Nephron progenitor cell (in vitro differentiated cells): ENCODE results near the gene TM4SF4.
A peak's percentile ranks its signal among the peaks of the same experiment; 100 is the strongest.

Source experiments
- DNase-seq: peaks from one replicate; pipeline ENCODE4 v3.0.0; 2021
- H3K27ac Mint-ChIP-seq: 2 replicates; pipeline ENCODE4 v1.8.0; 2021; ENCODE audit warnings: mild to moderate bottlenecking, moderate library complexity, mixed read lengths
- H3K27me3 Mint-ChIP-seq: 2 replicates; pipeline ENCODE4 v1.8.0; 2021; ENCODE audit warnings: mild to moderate bottlenecking, low read depth, mixed read lengths; ENCODE audit not compliant: poor library complexity
- H3K36me3 Mint-ChIP-seq: 2 replicates; pipeline ENCODE4 v1.8.0; 2021; ENCODE audit warnings: low read depth, mixed read lengths
- H3K4me1 Mint-ChIP-seq: 2 replicates; pipeline ENCODE4 v1.8.0; 2021; ENCODE audit warnings: mixed read lengths
- H3K4me3 Mint-ChIP-seq: 2 replicates; pipeline ENCODE4 v1.8.0; 2021; ENCODE audit warnings: mild to moderate bottlenecking, moderate library complexity, mixed read lengths
- H3K9me3 Mint-ChIP-seq: 2 replicates; pipeline ENCODE4 v1.8.0; 2021; ENCODE audit warnings: mild to moderate bottlenecking, moderate library complexity, mixed read lengths
- TF ChIP-seq, protein P1 (sequence below): fragments of 200-600 bp; sonication (generic); IDR thresholded peaks from 2 replicates; pipeline ENCODE4 v1.5.0; 2021; ENCODE audit warnings: antibody characterized with exemption

Gene TM4SF4

DNA sequence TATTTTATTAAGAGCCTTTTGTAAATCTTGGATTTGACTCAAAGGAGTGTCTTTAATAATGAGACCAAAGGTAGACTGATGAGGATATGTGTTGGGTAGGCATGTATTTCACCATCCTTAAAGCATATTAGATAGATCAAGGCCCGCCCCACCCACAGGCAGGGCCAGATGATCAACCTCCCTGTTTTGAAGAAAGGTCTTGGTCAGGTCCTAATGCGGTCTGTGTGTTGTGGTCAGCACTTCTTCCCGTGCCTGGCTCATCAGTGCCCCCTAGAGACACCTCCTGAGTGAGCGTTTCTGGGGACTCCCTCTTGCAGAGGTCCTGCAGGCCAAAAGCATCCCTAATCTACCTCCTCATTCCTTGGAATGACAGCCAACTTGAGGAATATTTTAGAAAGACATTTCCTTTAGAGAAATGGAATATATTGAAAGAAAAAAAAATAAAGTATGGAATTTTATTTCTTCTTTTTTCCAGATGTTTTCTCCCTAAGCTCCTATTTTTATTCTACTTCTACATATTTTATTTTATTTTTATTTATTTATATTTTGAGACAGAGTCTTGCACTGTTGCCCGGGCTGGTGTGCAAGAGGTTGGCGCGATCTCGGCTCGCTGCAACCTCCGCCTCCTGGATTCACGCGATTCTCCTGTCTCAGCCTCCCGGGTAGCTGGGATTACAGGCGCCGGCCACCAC, 6.0 kb downstream of the TM4SF4 start:
- no peak overlapping the region for H3K4me3 Mint-ChIP-seq
- H3K9me3 Mint-ChIP-seq, result no peaks in the 10 kb centered on the region
- TF ChIP-seq, protein P1, sequence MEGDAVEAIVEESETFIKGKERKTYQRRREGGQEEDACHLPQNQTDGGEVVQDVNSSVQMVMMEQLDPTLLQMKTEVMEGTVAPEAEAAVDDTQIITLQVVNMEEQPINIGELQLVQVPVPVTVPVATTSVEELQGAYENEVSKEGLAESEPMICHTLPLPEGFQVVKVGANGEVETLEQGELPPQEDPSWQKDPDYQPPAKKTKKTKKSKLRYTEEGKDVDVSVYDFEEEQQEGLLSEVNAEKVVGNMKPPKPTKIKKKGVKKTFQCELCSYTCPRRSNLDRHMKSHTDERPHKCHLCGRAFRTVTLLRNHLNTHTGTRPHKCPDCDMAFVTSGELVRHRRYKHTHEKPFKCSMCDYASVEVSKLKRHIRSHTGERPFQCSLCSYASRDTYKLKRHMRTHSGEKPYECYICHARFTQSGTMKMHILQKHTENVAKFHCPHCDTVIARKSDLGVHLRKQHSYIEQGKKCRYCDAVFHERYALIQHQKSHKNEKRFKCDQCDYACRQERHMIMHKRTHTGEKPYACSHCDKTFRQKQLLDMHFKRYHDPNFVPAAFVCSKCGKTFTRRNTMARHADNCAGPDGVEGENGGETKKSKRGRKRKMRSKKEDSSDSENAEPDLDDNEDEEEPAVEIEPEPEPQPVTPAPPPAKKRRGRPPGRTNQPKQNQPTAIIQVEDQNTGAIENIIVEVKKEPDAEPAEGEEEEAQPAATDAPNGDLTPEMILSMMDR, result peak; percentile 85
- H3K27me3 Mint-ChIP-seq, result peaks cover 2% of the 10 kb centered on the region
- no peak overlapping the region for H3K27ac Mint-ChIP-seq
- H3K36me3 Mint-ChIP-seq, result no peaks in the 10 kb centered on the region
- DNase-seq, result peak; percentile 75
- H3K4me1 Mint-ChIP-seq, result peaks cover 12% of the 10 kb centered on the region

DNA sequence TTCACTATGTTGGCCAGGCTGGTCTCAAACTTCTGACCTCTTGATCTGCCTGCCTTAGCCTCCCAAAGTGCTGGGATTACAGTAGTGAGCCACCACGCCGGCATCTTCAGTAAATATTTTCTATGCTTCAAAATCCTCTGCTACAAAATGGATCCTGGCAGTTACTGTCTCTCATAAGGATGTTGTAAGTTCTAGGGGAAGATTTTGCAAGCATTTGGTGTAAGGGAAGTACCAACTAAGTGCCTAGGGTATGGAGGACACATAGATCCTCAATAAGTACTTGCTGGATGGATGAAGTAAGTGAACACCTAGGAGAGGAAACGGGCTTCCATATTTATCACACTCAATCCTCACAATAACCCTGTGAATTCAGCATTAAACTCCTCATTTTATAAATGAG, 6.6 kb downstream of the TM4SF4 start:
- Mint-ChIP-seq H3K4me3 (no peak overlapping the region), H3K27ac (no peak overlapping the region), H3K4me1 (peaks cover 7% of the 10 kb centered on the region), H3K9me3 (no peaks in the 10 kb centered on the region), H3K36me3 (no peaks in the 10 kb centered on the region), H3K27me3 (peaks cover 2% of the 10 kb centered on the region)
- TF ChIP-seq, protein P1, result no peak
- DNase-seq, result no peak

DNA sequence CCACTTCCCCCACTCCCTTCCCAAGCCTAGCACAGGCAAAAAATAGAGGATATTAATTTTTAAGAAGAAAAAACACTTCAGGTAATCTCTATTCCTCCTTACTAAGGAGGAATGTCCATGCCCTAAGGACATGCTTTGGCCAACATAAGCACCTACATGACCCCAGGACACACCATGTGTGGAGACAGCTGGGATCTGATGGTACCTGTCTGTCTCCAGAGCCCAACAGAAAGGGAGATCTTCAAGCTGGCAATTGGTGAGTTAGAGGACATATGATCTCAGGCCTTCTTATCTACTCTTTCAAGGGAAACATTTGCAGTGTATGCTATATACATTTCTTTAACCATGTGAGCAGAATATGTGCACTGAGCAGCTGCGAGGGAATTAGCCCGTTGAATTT, 7.0 kb downstream of the TM4SF4 start:
- TF ChIP-seq, protein P1, result no peak
- H3K27me3 Mint-ChIP-seq, result peaks cover 2% of the 10 kb centered on the region
- H3K9me3 Mint-ChIP-seq, result no peaks in the 10 kb centered on the region
- no peak overlapping the region for H3K4me3 Mint-ChIP-seq
- H3K4me1 Mint-ChIP-seq, result peaks cover 7% of the 10 kb centered on the region
- no peaks in the 10 kb centered on the region for H3K36me3 Mint-ChIP-seq
- no peak overlapping the region for H3K27ac Mint-ChIP-seq
- no peak for DNase-seq

DNA sequence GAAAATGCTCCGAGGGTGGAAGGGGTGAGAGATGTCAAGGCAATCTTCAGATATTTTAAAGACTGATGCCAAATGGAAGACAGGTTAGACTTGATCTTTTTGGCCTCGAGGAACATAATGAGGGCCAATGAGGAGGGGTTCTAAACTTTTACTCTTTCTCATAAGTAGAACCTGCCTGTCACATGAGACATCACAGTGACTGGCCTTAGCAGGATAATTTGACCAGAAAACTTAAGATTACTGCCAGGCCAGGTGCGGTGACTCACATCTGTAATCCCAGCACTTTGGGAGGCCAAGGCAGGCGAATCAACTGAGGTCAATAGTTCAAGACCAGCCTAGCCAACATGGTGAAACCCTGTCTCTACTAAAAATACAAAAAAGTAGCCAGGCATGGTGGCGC, 12.2 kb downstream of the TM4SF4 start:
- Mint-ChIP-seq H3K4me1 (no peaks in the 10 kb centered on the region), H3K36me3 (no peaks in the 10 kb centered on the region), H3K27ac (no peak overlapping the region), H3K4me3 (no peak overlapping the region), H3K27me3 (peaks cover 8% of the 10 kb centered on the region), H3K9me3 (no peaks in the 10 kb centered on the region)
- DNase-seq, result no peak
- TF ChIP-seq, protein P1, result no peak

DNA sequence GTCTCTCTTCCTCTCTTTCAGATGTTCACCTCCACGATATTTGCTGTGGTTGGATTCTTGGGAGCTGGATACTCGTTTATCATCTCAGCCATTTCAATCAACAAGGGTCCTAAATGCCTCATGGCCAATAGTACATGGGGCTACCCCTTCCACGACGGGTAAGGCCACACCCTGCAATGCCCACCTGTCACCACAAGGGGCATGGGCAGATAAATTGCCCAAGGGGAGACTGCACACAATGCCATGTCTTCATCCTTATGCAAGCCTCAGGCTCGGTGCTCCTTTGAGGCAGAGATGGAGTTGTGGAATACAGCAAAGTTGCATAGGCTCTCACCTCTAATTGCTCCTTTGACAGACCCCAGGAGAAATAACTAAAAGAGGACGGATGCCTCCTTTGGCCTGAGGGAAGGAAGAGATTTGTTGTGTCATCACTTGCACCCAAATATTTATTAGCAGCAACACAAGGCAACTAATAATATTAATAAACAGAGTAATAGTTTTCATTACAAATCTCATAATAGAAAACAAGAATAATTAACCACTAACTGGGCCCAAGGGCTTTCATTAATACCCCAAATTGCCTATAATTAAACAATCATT, 13.2 kb downstream of the TM4SF4 start:
- Mint-ChIP-seq H3K4me1 (no peaks in the 10 kb centered on the region), H3K27ac (no peak overlapping the region), H3K27me3 (peaks cover 11% of the 10 kb centered on the region)

More for the DNA sequence above, 13.2 kb downstream of the TM4SF4 start:
- H3K36me3 Mint-ChIP-seq, result no peaks in the 10 kb centered on the region
- TF ChIP-seq, protein P1, result peak; percentile 42
- peak; percentile 46 for DNase-seq
- H3K4me3 Mint-ChIP-seq, result no peak overlapping the region
- H3K9me3 Mint-ChIP-seq, result no peaks in the 10 kb centered on the region
